Measurements from ENCODE around the gene RTF1. TPM values are rescaled to one million over a fixed set of nuclear protein-coding genes. Genes with fewer than 3 reads are reported as not detected.
A peak's percentile ranks its signal among the peaks of the same experiment; 100 is the strongest.

The RTF1 gene
- total and polyA plus RNA-seq, 2 donors (not counting 3 experiments of a cell fraction or from before 2014, with no cell fraction given), result 19.2 to 40.6 TPM

GRCh38 chr15:41494190-41494921 is 77.5 kb downstream of the RTF1 start:
- no peaks in the 10 kb centered on the region for H3K79me2 ChIP-seq (ENCODE audit: control insufficient read depth, insufficient read depth, low read length)
- CTCF ChIA-PET, result interaction anchor here (3.1 kb wide), 1 partner anchor 29 kb away, joined by 16 read pairs; no protein-coding TSS in a partner anchor
- intact Hi-C loops (cut with micrococcal nuclease), result no loop called here

GRCh38 chr15:41494922-41495735 is 78.2 kb downstream of the RTF1 start:
- no peaks in the 10 kb centered on the region for H4K20me1 ChIP-seq (replicated peaks; ENCODE audit: control insufficient read depth, extremely low read depth, insufficient read depth, low read length)
- CTCF ChIA-PET, result no interaction called here
- H3K4me3 ChIP-seq (replicated peaks in 1 of 3; ENCODE audit: insufficient read depth in 1 of 3, low read depth in 1 of 3, low read length in 3 of 3), result no peak overlapping the region
- no peak overlapping the region for H3K9ac ChIP-seq (replicated peaks; ENCODE audit: extremely low read depth, insufficient read depth, low read length)
- peaks cover 19 to 36% of the 10 kb centered on the region in 2 experiments for H3K27me3 ChIP-seq (ENCODE audit: control insufficient read depth in 2 of 2, insufficient read depth in 2 of 2, low read length in 2 of 2)
- H3K9me3 ChIP-seq (replicated peaks; ENCODE audit: control insufficient read depth, insufficient read depth, low read length), result no peaks in the 10 kb centered on the region
- POLR2A ChIA-PET, result no interaction called here
- no peak overlapping the region for H3K27ac ChIP-seq (ENCODE audit: insufficient read depth, low read depth, low read length)
- H3K79me2 ChIP-seq (ENCODE audit: control insufficient read depth, insufficient read depth, low read length), result no peaks in the 10 kb centered on the region
- intact Hi-C loops (cut with micrococcal nuclease) (no loop called here), dilution Hi-C loops (cut with MboI; ENCODE audit: extremely low pct_ligation_motif_present, low sequenced_read_pairs) (no loop called here)
- DNase-seq (ENCODE audit: low read depth, low spot score) (no peak), FAIRE-seq (peak; percentile 8)
- TF ChIP-seq GATA2 (IDR thresholded peaks at IDR 0.05; ENCODE audit: insufficient read depth, insufficient read length, low read depth, low read length), result no peak
- peak; percentile 87 for TF ChIP-seq EZH2 (IDR thresholded peaks at IDR 0.05; ENCODE audit: borderline replicate concordance, low read depth, low read length, severe bottlenecking)
- TF ChIP-seq FOS (IDR thresholded peaks at IDR 0.05; ENCODE audit: borderline replicate concordance, insufficient read depth, low read length), result no peak
- TF ChIP-seq CTCF (IDR thresholded peaks at IDR 0.05; ENCODE audit: extremely low read depth in 1 of 2, insufficient read depth in 1 of 2, low read depth in 1 of 2, low read length in 2 of 2), result no peak
- no peak for TF ChIP-seq MYC (IDR thresholded peaks at IDR 0.05; ENCODE audit: low read depth, low read length)
- TF ChIP-seq, protein P1, sequence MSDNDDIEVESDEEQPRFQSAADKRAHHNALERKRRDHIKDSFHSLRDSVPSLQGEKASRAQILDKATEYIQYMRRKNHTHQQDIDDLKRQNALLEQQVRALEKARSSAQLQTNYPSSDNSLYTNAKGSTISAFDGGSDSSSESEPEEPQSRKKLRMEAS (IDR thresholded peaks at IDR 0.05; ENCODE audit: insufficient read depth, insufficient read length), result no peak
- H3K4me2 ChIP-seq (ENCODE audit: insufficient read depth, low read length), result no peak overlapping the region
- H2AFZ ChIP-seq (ENCODE audit: low read depth, low read length), result no peak overlapping the region
- no peaks in the 10 kb centered on the region for H3K9me1 ChIP-seq (replicated peaks; ENCODE audit: control insufficient read depth, extremely low read depth, insufficient read depth, low read length)
- H3K4me1 ChIP-seq (ENCODE audit: control insufficient read depth, extremely low read depth, insufficient read depth, low read length), result peaks cover 27% of the 10 kb centered on the region
- no peaks in the 10 kb centered on the region for H3K36me3 ChIP-seq (ENCODE audit: control insufficient read depth in 2 of 2, extremely low read depth in 1 of 2, insufficient read depth in 2 of 2, low read length in 2 of 2)
- no TSS peak for BruUV-seq (replicated peaks)

More at GRCh38 chr15:41494190-41494921, 77.5 kb downstream of the RTF1 start:
- no peak for DNase-seq (ENCODE audit: low read depth, low spot score)
- FAIRE-seq, result no peak
- no peaks in the 10 kb centered on the region for H4K20me1 ChIP-seq (replicated peaks; ENCODE audit: control insufficient read depth, extremely low read depth, insufficient read depth, low read length)
- dilution Hi-C loops (cut with MboI; ENCODE audit: extremely low pct_ligation_motif_present, low sequenced_read_pairs), result no loop called here
- H3K4me3 ChIP-seq (replicated peaks in 1 of 3; ENCODE audit: insufficient read depth in 1 of 3, low read depth in 1 of 3, low read length in 3 of 3), result peak overlapping the region in 1 of 3 experiments; percentile 51
- BruUV-seq (replicated peaks), result no TSS peak
- H3K9me3 ChIP-seq (replicated peaks; ENCODE audit: control insufficient read depth, insufficient read depth, low read length), result no peaks in the 10 kb centered on the region
- H3K27me3 ChIP-seq (ENCODE audit: control insufficient read depth in 2 of 2, insufficient read depth in 2 of 2, low read length in 2 of 2), result peaks cover 19 to 36% of the 10 kb centered on the region in 2 experiments
- no peak overlapping the region for H3K9ac ChIP-seq (replicated peaks; ENCODE audit: extremely low read depth, insufficient read depth, low read length)
- no peak overlapping the region for H3K27ac ChIP-seq (ENCODE audit: insufficient read depth, low read depth, low read length)
- peak overlapping the region; percentile 69 for H3K4me2 ChIP-seq (ENCODE audit: insufficient read depth, low read length)
- TF ChIP-seq JUN (IDR thresholded peaks at IDR 0.05; ENCODE audit: borderline replicate concordance, insufficient read depth, insufficient read length, low read depth), result no peak
- TF ChIP-seq FOS (IDR thresholded peaks at IDR 0.05; ENCODE audit: borderline replicate concordance, insufficient read depth, low read length), result no peak
- TF ChIP-seq EZH2 (IDR thresholded peaks at IDR 0.05; ENCODE audit: borderline replicate concordance, low read depth, low read length, severe bottlenecking), result peak; percentile 46
- H3K36me3 ChIP-seq (ENCODE audit: control insufficient read depth in 2 of 2, extremely low read depth in 1 of 2, insufficient read depth in 2 of 2, low read length in 2 of 2), result no peaks in the 10 kb centered on the region
- no peaks in the 10 kb centered on the region for H3K9me1 ChIP-seq (replicated peaks; ENCODE audit: control insufficient read depth, extremely low read depth, insufficient read depth, low read length)
- POLR2A ChIA-PET, result no interaction called here
- H2AFZ ChIP-seq (ENCODE audit: low read depth, low read length), result no peak overlapping the region
- H3K4me1 ChIP-seq (ENCODE audit: control insufficient read depth, extremely low read depth, insufficient read depth, low read length), result peaks cover 30% of the 10 kb centered on the region

Measured in endothelial cell of umbilical vein (primary cell).